H1 (cell line): Measurements from ENCODE around the gene FBXO34.

Source experiments
- EP300 ChIP-seq, 2 experiments: IDR thresholded peaks; 1 replicate in 1 of 2; 2 replicates in 1 of 2; pipeline ENCODE4 v1.6.1; 2011 to 2012; ENCODE audit warnings: low read depth in 2 of 2, low read length in 2 of 2, mild to moderate bottlenecking in 2 of 2, borderline replicate concordance in 1 of 2, inconsistent platforms in 1 of 2, moderate library complexity in 1 of 2
- EZH2 ChIP-seq: fragments of 200-600 bp; sonication (generic); IDR thresholded peaks from 2 replicates; pipeline ENCODE4 v1.7.1; 2012; ENCODE audit warnings: low read depth, mild to moderate bottlenecking, moderate library complexity, low read length, inconsistent platforms; ENCODE audit not compliant: severe bottlenecking
- KDM5A ChIP-seq: fragments of 200-600 bp; IDR thresholded peaks from 2 replicates; pipeline ENCODE4 v1.7.1; 2012; ENCODE audit warnings: mild to moderate bottlenecking, low read length, inconsistent platforms, mixed read lengths
- POLR2A ChIP-seq, 2 experiments: IDR thresholded peaks; 1 replicate in 1 of 2; 2 replicates in 1 of 2; pipeline ENCODE4 v1.6.1; 2011; ENCODE audit warnings: low read depth in 2 of 2, low read length in 2 of 2, mild to moderate bottlenecking in 2 of 2; ENCODE audit errors: control extremely low read depth in 1 of 2
- POLR2AphosphoS5 ChIP-seq: IDR thresholded peaks from 2 replicates; pipeline ENCODE4 v1.6.1; 2011; ENCODE audit warnings: low read depth, low read length
- TBP ChIP-seq: IDR thresholded peaks from 2 replicates; pipeline ENCODE4 v1.6.1; 2011; ENCODE audit warnings: low read depth, low read length, improper control_type of control experiment
- TCF12 ChIP-seq: IDR thresholded peaks from 2 replicates; pipeline ENCODE4 v1.6.1; 2011; ENCODE audit warnings: low read depth, mild to moderate bottlenecking, low read length
- YY1 ChIP-seq: IDR thresholded peaks from 2 replicates; pipeline ENCODE4 v1.6.1; 2011; ENCODE audit warnings: low read depth, mild to moderate bottlenecking, low read length
- ZNF274 ChIP-seq: IDR thresholded peaks from 2 replicates; pipeline ENCODE4 v1.7.0; 2012; ENCODE audit warnings: low read length, borderline replicate concordance; ENCODE audit errors: extremely low read depth
- TF ChIP-seq, protein P1 (sequence below), 3 experiments: IDR thresholded peaks; 1 replicate in 2 of 3; 2 replicates in 1 of 3; pipeline versions ENCODE4 v1.5.1 to v1.6.1; 2011; ENCODE audit warnings: low read length in 3 of 3, mild to moderate bottlenecking in 3 of 3, inconsistent platforms in 2 of 3, low read depth in 1 of 3, moderate library complexity in 1 of 3; ENCODE audit not compliant: insufficient read depth in 1 of 3; ENCODE audit errors: control extremely low read depth in 1 of 3

DNA sequence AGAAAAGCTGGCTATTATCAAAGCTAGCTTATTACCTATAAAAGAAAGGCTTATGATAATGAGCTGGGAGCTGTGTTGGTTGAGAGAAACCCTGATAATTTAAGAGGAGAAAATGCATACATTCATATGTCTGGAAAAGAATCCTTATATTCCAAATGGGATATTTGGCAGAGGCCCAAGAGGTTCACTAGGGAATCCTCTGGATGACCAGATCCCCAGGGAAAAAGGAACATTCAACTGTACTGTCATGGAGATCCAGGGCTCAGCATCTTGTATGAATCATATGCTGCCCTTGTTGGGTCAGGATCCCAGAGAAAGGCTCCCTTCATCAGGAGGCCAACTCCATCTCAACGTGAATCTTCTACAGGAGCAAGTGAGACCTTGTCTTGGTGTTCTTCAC is 16.6 kb upstream of the FBXO34 start:
- TF ChIP-seq, protein P1, sequence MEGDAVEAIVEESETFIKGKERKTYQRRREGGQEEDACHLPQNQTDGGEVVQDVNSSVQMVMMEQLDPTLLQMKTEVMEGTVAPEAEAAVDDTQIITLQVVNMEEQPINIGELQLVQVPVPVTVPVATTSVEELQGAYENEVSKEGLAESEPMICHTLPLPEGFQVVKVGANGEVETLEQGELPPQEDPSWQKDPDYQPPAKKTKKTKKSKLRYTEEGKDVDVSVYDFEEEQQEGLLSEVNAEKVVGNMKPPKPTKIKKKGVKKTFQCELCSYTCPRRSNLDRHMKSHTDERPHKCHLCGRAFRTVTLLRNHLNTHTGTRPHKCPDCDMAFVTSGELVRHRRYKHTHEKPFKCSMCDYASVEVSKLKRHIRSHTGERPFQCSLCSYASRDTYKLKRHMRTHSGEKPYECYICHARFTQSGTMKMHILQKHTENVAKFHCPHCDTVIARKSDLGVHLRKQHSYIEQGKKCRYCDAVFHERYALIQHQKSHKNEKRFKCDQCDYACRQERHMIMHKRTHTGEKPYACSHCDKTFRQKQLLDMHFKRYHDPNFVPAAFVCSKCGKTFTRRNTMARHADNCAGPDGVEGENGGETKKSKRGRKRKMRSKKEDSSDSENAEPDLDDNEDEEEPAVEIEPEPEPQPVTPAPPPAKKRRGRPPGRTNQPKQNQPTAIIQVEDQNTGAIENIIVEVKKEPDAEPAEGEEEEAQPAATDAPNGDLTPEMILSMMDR (IDR thresholded peaks at IDR 0.05; ENCODE audit: control extremely low read depth in 1 of 3, insufficient read depth in 1 of 3, low read depth in 1 of 3, low read length in 3 of 3): no peak
- no peak for TF ChIP-seq POLR2AphosphoS5
- TF ChIP-seq EP300 (IDR thresholded peaks at IDR 0.05; ENCODE audit: borderline replicate concordance in 1 of 2, low read depth in 2 of 2, low read length in 2 of 2): no peak
- no peak for TF ChIP-seq KDM5A
- TF ChIP-seq TCF12: no peak
- no peak for TF ChIP-seq ZNF274
- no peak for TF ChIP-seq TBP
- no peak for TF ChIP-seq POLR2A (IDR thresholded peaks at IDR 0.05; ENCODE audit: control extremely low read depth in 1 of 2, low read depth in 2 of 2, low read length in 2 of 2)
- no peak for TF ChIP-seq EZH2
- no peak for TF ChIP-seq YY1
